NCI-H748 (cell line): ENCODE measurements around the gene WDR27.
"Not testable (repeated sequence)": the region's sequence is repeated elsewhere in the genome, so short reads cannot be mapped to it uniquely, and the experiment has no call there.

Source experiments
- DNase-seq: peaks from one replicate; lab custom pipeline; 2025; ENCODE audit not compliant: unreplicated experiment; lab: John Stamatoyannopoulos, UW

The WDR27 gene

DNA sequence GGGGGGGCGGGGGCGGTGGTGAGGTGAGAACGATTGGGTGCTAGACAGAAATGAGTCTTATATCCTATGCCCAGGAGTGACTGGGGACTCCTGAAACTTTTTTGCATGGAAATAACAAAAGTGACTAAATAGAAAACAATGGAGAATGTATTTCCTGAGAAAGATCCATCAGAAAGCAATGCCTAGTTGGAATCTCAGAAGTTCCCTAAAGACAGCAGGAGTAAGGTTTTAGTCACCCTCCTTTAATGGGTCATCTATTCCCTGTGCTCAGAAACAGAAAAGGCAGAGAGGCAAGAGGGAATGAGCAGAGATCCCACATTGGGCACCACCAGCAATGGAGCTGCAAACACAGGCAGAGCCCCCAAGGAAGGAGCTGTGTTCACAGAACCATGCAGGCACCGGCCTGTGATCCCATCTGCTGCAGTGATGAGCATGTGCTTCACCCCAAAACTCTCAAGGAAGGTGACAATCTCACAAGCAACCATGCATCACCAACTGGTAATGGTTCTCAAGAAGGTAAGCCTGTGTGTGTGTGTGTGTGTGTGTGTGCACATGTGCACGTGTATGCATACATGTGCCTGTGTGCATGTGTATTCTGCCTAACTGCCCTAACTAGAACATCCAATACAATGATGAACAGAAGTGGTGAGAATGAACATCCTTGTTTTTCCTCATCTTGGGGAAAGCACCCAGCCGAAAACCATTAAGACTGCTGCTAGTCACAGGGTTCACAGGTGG lies 168.4 kb downstream of the WDR27 start:
- no peak for DNase-seq

DNA sequence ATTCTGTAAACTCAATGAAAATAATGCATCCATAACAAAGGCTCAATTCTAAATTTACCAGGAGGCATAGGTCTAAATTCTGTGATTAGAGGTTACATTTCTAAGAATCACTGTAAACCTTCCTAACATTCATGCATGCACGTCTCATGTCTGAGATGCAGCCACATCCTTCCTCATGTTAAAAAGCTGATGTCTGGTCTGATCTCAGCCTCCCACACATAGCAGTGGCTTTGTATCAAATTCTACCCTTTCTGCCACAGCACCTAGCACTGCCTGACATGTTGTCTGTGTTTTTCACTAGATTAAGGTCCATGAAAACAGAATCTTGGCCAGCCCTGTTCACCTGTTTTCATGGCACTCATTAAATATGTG lies 171.1 kb downstream of the WDR27 start:
- DNase-seq, result no peak

DNA sequence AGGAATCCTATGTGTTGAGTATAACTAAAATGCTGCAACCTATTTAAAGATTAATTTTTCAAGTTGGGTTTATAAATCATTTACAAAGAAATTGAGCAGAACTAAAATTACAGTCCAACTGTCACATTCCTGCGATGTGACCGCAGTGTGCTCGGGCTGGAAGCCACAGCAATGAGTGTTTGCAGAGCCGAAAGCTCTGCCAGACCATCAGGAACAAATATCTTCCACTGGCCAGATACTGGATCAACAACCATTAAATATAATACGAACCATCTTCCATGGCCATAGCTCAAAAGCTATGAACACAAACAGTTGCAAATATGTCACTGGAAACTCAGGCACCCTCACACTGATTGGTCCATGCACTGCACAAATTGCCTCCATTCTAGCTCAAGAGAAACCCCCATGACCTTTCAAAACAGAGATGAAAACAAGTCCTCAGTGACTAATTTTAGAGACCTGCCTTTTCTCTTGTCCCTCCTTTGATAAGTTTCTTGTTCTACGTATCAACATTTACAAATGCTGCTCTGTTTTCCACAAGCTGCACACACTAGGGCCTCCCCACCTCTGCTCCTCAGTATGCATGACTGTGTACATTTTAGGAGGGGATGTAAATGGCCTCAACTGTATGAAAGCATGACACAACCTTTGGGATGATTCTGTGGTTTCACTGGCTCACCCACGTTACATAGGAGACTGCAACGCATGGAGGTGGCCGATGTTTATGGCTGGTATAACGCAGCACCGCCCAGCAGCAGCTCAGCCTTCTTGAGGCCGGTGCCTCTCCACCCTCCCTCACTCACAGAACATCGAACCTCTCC lies 171.7 kb downstream of the WDR27 start:
- no peak for DNase-seq

DNA sequence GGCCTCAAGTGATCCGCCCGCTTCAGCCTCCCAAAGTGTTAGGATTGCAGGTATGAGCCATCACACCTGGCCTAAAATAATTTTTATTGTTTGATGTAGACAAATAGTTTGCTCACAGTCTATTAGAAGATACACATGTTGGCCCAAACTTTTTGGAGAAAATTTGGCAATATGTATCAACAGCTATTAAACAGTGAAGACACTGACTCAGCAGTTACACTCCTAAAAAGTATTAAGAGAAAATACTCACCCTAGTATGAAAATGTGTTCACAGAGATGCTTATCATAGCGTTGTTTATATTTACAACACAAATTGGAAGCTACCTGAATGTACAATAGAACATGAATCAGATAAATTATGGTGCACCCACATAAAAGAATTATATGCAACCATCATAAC lies 173.1 kb downstream of the WDR27 start:
- no peak for DNase-seq

- DNase-seq, result no peak
These were observed 174.5 kb downstream of the WDR27 start for GRCh38 chr6:169527306-169527705.

GRCh38 chr6:169521825-169522224 lies 180.0 kb downstream of the WDR27 start:
- no peak for DNase-seq

GRCh38 chr6:169520104-169520503 lies 181.7 kb downstream of the WDR27 start:
- DNase-seq, result peak; percentile 43

DNA sequence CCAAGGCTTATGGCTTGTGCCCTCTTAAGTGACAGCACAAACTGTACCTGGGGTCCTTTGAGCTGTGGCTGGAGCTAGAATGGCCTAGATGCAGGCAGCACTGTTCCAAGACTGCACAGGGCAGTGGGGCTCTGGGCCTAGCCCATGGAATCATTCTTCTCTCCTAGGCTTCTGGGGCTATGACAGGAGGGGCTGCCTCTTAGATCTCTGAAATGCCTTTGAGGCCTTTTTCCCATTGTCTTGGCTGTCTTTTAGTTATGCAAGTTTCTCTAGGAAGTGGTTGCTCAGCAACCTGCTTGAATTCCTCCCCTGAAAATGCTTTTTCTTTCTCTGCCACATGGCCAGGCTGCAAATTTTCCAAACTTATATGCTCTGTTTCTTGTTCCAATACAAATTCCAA lies 183.4 kb downstream of the WDR27 start:
- DNase-seq, result no peak

GRCh38 chr6:169513478-169514193 lies 188.2 kb downstream of the WDR27 start:
- DNase-seq, result peak; percentile 6

GRCh38 chr6:169511785-169512184 lies 190.0 kb downstream of the WDR27 start:
- DNase-seq, result not testable (repeated sequence)

GRCh38 chr6:169510871-169511270 lies 191.0 kb downstream of the WDR27 start:
- no peak for DNase-seq

- DNase-seq, result no peak
These were observed 193.4 kb downstream of the WDR27 start for GRCh38 chr6:169508452-169508851.

GRCh38 chr6:169503422-169504152 lies 198.2 kb downstream of the WDR27 start:
- DNase-seq, result no peak

DNA sequence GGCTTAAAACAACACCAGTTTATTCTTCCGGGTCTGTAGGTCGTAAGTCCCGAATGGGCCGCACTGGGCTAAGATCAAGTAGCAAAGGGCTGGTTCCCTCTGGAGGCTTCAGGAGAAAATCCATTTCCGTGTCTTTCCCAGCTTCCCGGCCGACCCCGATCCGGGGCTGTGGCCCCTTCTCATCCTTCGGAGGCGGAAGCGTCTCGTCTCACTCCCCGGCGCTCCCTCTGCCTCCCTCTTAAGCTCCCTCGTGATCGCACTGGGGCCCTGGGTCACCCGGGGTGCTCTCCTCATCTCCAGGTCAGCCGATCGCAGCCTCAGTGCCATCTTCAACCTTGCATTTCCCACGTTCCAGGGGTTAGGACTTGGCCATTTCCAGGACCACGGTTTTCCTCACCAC lies 199.4 kb downstream of the WDR27 start:
- DNase-seq, result no peak

DNA sequence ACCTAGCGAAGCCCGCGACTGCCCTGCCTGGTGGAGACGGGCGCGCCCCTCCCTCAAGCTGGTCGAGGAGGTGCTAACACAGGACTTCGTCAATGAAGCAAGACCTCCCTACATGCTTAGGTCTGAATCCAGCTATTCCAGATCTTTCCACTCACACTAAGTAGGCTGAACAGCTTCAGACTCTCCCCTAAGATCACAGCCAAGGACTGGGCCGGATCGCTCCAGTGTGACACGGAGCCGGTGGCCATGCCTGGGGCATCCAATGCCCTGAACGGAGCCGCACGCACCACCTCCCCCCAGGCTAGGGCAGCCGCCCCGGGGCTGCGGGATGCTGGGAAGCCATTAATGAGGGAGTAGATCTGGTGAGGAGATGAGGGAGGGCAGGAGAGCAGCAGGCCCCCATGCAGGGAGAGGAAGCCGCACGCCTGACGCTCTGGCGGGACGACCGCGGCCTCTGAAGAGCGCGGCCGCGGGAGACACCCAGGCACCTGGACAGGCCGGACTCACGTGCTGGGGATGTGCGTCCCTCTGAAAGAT lies 200.0 kb downstream of the WDR27 start:
- no peak for DNase-seq

GRCh38 chr6:169501128-169501527 lies 200.7 kb downstream of the WDR27 start:
- no peak for DNase-seq

- no peak for DNase-seq
These were observed 201.1 kb downstream of the WDR27 start for GRCh38 chr6:169500688-169501087.

DNA sequence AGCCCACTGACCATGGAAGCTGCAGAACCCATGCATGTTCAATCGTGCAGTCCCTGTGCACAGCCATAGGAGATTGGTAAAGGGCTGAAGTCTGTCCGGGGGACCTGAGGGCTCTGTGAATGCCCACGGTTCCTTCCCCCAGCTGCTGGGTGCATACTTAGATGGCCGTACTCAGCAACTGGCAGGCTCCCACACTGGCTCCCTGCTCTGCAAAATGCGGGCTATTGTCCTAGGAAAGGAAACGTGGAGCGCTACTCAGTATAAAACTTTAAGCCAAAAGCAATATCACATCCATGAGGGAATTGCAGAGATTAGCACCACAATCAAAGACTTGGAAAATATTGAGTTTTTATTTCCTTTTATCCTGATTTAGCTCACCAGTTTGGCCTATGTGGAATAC lies 202.0 kb downstream of the WDR27 start:
- DNase-seq, result no peak

GRCh38 chr6:169498916-169499513 lies 202.8 kb downstream of the WDR27 start:
- DNase-seq, result no peak

- DNase-seq, result no peak
These were observed 206.2 kb downstream of the WDR27 start for GRCh38 chr6:169495601-169496000.
